GM19372 (cell line): ENCODE data around the gene SPTLC3.

Experiments used
- ATAC-seq: cut with Tn5 transposase; IDR thresholded peaks from one replicate; pipeline ENCODE4 v1.9.1; 2021; ENCODE audit warnings: mild to moderate bottlenecking, low read depth, moderate library complexity; ENCODE audit not compliant: unreplicated experiment

The SPTLC3 gene

DNA sequence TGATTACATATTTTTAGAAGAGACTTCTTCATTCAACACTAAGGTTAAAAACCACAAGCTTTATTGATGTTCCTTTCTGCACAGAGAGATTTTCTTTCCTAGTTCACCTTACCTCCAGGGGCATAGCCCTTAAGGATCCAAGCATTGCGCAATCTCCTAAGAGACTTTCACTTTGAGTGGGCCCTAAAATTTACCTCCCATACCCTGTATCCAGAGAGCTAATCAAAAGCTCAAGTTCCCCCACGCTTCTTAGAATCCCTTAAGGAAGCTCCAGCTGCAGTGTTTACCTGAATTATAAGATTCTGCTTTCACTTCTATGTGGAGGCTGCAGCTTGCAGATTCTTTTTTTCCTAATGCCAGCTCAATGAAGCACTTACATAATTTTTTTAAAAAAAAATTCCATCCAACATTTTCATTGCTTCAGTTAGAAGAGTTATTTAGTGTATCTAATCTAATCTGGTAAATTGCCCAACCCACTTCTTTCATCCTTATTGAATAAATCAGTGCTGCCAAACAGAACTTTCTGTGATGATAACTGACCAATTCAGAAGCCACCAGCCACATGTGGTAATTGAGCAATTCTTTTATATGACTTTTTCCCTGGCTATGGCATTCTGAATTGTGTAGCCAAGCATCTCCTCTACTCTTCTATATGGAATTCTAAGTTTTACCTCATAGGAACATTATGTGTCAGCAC, 24.6 kb upstream of the SPTLC3 start:
- ATAC-seq = no peak

GRCh38 chr20:12984863-12985262, 23.9 kb upstream of the SPTLC3 start:
- no peak for ATAC-seq

GRCh38 chr20:12987261-12987660, 21.5 kb upstream of the SPTLC3 start:
- no peak for ATAC-seq

GRCh38 chr20:12989586-12990115, 19.1 kb upstream of the SPTLC3 start:
- ATAC-seq = no peak

DNA sequence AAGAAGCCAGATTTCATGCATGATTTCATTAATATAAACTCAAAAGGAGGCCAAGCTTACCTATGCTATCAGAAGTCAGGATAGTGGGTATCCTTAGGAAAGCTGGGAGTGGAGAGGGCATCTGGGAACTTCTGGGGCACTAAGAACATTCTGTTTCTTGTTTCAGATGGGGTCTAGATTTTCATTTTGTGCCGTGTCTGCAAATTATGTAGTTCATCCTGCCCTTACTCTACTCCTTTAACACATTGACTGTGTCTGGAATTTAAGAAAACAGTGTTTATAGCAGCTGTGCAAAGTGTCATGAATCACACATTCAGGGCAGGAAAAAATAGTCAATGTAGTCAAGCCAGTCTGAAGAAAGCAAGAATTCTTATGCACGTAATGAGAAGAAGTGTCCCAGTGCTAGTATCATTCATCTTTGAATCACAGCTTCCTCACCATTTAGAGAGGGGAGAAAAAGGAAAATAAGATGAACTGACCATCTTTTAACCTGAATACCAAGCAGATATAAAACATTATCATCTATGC, 11.6 kb upstream of the SPTLC3 start:
- no peak for ATAC-seq

- no peak for ATAC-seq
These were observed 10.7 kb upstream of the SPTLC3 start for GRCh38 chr20:12998046-12998445.

GRCh38 chr20:12999201-12999600, 9.6 kb upstream of the SPTLC3 start:
- ATAC-seq = no peak

- ATAC-seq = no peak
These were observed 6.5 kb upstream of the SPTLC3 start for GRCh38 chr20:13002251-13002650.

GRCh38 chr20:13006825-13007224, 1.9 kb upstream of the SPTLC3 start:
- ATAC-seq = no peak

GRCh38 chr20:13007596-13007995, 1.2 kb upstream of the SPTLC3 start:
- no peak for ATAC-seq

- ATAC-seq = peak; percentile 93
These were observed 1.1 kb downstream of the SPTLC3 start for GRCh38 chr20:13009682-13010406.

DNA sequence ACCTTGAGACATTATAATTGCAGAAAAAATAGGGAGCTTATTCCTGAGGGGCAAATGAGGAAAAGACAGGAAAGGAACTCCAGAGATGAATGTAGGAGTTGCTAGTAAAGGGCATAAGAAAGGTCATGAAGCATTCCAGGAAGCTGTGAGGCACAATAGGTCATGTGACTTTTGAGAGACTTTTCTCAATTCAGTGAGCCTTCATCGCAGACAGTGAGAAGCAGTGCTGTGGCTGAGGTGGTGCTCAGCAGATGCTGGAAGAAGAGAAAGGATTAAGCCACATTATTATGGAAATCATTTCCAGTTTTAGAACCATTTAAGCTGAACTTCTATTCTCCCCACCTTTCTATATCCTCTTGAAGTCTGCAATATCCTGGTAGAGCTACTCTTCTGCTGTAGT, 4.1 kb downstream of the SPTLC3 start:
- no peak for ATAC-seq

DNA sequence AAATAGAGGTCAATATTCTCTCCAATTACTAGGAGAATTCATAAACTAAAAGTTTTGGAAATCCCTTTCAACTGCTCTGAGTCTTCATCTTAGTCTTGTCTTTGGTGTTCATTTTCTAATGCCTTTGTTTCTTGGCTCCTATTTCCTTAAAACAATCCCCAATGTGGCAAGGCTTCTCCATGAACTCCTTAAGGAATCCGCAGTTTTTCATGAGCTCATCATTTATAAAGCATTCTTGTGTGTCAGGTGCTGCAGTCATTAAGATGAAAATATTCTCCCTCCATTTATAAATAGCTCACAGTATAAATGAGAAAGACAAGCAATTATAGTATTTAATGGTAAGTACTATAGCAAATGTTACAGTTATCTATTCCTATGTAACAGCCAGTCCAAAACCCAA, 4.6 kb downstream of the SPTLC3 start:
- no peak for ATAC-seq

DNA sequence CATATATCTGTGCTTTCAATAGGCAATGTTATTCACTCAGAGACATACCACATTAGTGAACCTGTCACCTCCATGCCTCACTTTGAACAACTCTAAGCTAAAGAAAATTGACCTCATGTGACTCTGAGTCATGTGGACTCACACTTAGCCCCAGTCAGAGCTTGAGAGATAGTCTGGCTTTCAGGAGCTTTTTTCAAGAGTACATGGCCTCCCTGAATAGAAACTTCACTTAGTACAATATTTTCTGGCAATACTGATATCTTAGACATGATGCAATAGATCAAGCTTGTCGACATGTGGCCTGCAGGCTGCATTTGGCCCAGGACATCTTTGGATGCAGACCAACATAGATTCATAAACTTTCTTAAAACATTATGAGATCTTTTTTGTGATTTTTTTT, 8.5 kb downstream of the SPTLC3 start:
- no peak for ATAC-seq

- ATAC-seq = no peak
These were observed 9.2 kb downstream of the SPTLC3 start for GRCh38 chr20:13017883-13018535.

DNA sequence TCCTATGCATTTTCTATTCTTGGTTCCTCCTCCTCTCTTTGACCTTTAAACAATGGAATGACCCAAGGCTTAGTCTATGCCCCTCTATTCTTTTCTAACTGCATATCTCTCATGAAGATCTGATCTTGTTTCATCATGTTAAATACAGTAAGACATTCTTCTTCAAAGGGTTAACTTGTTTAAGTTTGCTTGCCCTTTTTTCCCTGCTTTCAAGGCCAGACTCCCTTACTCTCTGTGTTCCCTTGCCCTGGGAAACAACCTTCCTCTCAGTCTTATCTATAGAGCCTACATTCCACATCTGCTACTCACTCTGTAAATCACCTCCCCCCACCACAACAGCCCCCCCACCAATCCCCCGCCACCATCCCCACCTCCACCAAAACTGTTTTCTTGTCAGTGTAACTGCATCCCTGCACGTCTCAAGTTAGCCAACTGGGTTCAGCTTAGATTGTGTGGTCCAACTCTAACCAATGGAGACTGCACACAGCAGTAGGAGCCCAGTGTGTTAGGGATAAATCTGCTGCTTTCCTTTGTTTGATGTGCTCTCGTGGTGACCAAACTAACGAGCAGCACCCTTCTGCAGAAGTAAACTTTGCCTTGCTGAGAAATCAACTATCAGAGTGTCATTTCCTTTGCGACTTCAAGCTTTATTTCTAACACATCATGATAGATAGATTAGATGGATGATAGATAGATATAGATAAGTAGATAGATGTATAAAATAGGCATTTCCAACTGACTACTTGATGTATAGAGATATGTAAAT, 12.6 kb downstream of the SPTLC3 start:
- ATAC-seq = no peak

GRCh38 chr20:13022401-13023155, 13.8 kb downstream of the SPTLC3 start:
- no peak for ATAC-seq

GRCh38 chr20:13024596-13024995, 15.8 kb downstream of the SPTLC3 start:
- ATAC-seq = no peak

- ATAC-seq = no peak
These were observed 16.4 kb downstream of the SPTLC3 start for GRCh38 chr20:13025181-13025580.

GRCh38 chr20:13028001-13028400, 19.2 kb downstream of the SPTLC3 start:
- ATAC-seq = no peak
